Measurements from ENCODE around the gene PPBP.
"Not testable (repeated sequence)": the region's sequence is repeated elsewhere in the genome, so short reads cannot be mapped to it uniquely, and the experiment has no call there.

PPBP gene

DNA sequence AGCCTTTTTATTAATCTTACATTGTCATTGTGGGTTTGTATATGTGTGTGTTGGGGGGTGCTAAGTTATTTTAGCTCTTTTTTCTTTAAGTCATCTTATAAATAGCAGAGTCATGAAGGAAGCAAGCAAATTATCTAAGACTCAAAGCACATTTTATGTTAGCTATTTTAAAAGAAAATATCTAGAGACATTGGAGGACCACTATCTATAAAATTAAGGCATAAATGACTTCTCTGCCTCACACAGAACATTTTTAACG is 3.7 kb upstream of the PPBP start:
- DNase-seq = no peak

- no peak for DNase-seq
These were observed 3.2 kb upstream of the PPBP start for GRCh38 chr4:73990988-73991741.

GRCh38 chr4:73989928-73990327 is 1.9 kb upstream of the PPBP start:
- DNase-seq = no peak

DNA sequence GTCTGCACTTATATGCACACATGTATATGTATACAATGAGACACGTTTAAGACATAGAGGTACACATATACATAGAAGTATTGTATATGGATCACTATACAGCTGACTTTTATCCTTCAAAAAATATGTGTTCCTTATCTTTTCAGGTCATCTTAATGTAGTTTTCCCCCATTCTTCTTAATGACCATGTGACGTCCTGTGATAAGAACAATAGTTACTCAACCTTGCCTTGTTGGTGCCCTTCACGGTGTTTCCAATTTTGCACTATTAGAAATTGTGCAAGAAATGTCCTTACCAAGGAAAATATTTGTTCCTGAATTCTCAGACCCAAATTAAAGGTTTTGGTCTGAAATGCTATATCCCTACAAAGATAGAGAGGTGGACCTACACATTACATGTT is 1.0 kb upstream of the PPBP start:
- no peak for DNase-seq

- DNase-seq = no peak
These were observed 2.5 kb downstream of the PPBP start for GRCh38 chr4:73985528-73985852.

DNA sequence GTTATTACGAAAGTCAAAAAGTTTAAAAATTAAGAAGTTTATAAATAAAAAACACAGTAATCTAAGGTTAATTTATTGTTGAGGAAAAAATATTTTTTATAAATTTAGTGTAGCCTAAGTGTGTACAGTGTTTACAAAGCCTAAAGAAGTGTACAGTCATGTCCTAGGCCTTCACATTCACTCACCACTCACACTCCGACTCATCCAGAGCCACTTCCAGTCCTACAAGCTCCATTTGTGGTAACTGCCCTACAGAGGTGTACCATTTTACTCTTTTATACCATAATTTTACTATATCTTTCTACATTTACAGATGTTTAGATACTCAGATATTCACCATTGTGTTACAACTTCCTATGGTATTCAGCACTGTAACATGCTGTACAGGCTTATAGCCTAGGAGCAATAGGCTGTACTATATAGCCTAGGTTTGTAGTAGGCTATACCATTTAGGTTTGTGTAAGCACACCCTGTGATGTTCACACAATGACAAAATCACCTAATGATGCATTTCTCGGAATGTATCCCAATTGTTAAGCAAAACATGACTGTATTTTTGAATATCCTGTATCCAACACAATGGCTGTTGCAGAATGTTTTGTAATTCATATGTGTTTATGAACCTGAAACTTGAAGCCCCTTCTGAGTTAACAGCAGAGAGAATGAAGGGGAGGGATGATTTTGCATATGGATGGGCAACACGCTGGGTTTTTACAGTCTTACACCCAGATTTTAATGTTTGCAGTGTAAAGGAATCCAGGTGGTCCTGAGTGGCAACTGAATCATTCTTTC is 3.1 kb downstream of the PPBP start:
- no peak for DNase-seq

GRCh38 chr4:73981175-73981574 is 6.8 kb downstream of the PPBP start:
- DNase-seq = not testable (repeated sequence)

DNA sequence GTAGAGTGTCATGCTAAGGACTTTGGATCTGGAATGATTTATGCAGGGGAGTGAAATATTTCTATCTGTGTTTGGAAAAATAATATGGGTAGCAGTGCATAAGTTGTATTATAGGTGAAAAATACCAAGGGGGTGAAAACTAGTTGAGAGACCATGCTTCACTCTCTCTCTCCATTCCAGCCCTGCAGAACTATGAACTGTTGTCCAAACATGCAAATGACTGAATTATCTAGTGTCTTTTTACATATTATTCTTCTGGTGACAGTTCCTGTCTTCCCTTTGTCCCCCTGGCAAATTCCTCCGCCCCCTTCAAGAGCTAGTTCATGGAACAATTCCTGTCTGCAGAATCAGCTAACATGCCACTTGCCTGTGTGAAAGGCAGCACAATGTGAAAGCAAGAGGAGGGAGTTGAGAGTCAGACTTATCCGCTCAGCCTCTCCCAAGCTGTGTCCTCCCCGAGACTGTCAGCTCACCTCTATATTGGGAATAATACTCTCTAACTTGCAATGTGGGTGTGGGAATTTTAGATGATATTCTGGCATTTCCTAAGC is 8.5 kb downstream of the PPBP start:
- no peak for DNase-seq

- DNase-seq = no peak
These were observed 9.1 kb downstream of the PPBP start for GRCh38 chr4:73978886-73979285.

GRCh38 chr4:73976716-73977115 is 11.3 kb downstream of the PPBP start:
- no peak for DNase-seq

GRCh38 chr4:73976217-73976616 is 11.8 kb downstream of the PPBP start:
- DNase-seq = no peak

GRCh38 chr4:73974352-73974751 is 13.6 kb downstream of the PPBP start:
- no peak for DNase-seq

- no peak for DNase-seq
These were observed 17.0 kb downstream of the PPBP start for GRCh38 chr4:73970945-73971344.

GRCh38 chr4:73970011-73970410 is 18.0 kb downstream of the PPBP start:
- DNase-seq = no peak

- DNase-seq = no peak
These were observed 20.1 kb downstream of the PPBP start for GRCh38 chr4:73967866-73968265.

DNA sequence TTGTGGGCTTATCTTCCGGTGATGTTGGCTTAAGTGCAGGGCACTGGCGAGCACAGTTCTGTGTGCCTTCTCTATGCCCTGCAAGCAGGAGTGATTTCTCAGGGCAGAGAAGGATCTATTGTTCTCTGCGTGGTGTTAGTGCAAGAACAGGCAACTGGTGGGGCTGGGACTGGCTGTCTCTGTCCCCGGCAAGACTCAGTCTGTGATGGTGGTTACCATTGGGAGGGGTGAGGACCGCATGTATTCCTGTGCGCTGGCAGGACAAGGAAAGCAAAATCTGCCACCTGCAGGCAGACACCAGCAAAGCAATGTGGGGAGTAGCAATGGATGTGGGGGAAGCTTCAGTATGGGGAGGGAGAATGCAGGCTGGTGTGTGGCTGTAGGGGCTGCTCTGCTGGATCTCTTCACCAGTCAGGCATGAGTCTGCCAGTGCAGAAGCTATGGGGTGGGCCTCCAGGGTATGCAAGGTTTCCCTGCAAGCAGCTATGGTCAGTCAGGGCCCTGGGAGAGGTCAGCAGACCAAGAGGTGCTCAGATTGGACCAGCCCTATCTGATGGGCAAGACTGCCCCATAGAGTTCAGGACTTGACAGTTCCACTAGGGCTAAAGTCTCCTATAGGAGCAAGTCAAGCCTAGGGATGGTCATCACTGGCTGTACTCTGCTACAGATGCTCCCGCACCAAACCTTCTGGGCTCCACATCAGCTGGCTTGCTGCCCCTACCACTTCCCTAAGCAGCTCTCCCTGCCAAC is 23.0 kb downstream of the PPBP start:
- DNase-seq = no peak

DNA sequence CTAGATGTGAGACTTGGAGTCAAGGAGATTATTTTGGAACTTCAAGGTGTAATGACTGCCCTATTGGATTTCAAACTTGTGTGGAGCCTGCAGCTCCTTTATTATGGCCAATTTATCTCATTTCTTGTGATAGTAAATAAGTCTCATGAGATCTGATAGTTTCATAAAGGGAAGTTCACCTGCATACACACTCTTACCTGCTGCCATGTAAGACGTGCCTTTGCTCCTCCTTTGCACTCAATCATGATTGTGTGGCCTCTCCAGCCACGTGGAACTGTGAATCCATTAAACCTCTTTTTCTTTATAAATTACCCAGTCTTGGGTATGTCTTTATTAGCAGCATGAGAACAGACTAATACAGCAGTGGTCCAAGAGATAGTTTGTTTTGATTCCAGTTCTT is 25.3 kb downstream of the PPBP start:
- no peak for DNase-seq

GRCh38 chr4:73959041-73959440 is 28.9 kb downstream of the PPBP start:
- not testable (repeated sequence) for DNase-seq

DNA sequence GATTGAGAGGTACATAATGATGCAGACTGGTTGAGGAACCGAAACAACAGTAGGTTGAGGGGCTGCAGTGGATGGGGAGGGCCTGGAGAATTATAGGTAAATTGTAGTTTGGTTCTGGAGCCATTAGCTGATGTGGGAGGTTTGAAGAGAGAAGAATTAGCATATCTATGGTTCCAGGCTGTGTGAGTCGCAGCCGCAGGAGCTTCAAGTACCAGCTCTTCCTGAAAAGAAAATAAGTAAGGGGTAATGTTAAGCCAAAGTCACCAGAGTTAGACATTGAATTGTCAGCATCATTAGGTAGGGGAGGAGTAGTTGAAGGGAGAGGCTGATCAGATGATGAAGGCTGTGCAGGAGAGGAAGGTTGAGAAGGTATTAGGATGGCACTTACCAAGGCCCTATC is 35.6 kb downstream of the PPBP start:
- no peak for DNase-seq

GRCh38 chr4:73950376-73950920 is 37.5 kb downstream of the PPBP start:
- DNase-seq = not testable (repeated sequence)

- DNase-seq = no peak
These were observed 38.8 kb downstream of the PPBP start for GRCh38 chr4:73948990-73949706.

DNA sequence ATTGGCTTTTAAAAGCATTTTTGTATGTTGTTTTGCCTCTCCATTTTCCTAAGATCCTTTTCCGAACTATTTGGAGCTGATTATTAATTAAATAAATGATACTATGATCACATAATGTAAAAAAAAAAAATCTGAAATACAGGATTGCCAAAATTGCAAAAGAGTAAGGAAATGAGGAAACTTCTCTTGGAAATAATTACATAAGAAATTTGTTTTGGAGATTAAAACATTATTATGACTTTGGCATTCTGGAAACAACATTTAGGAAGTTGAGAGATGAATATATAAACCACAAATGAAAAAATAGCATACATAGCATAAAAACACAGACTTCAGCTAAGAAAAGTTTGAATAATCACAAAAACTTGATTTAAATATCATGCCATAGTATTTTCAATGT is 39.7 kb downstream of the PPBP start:
- no peak for DNase-seq

All from NCI-H524 treated with DMSO at 0.1 percent for 48 hours (cell line).